Activated naive CD4-positive, alpha-beta T cell treated with anti-CD3 and anti-CD28 coated beads, Interleukin-2, amount 10 ng/mL, durations not matched to agents 7 days and 5 days (primary cell): ENCODE results near the gene COA3.

Experiments used
- CTCF ChIA-PET: fragments of 350-600 bp; sonication (Branson Sonifier 250); formaldehyde crosslinking; loops from one replicate; lab custom pipeline; 2021; ENCODE audit warnings: antibody characterized with exemption; lab: Charles Lee
- DNase-seq: peaks from one replicate; pipeline ENCODE4 v3.0.0-alpha.2; 2020
- H3K27ac Mint-ChIP-seq: one replicate; pipeline ENCODE4 v1.8.0; 2021; ENCODE audit warnings: mild to moderate bottlenecking, moderate library complexity, mixed read lengths
- H3K27me3 Mint-ChIP-seq: one replicate; pipeline ENCODE4 v1.8.0; 2021; ENCODE audit warnings: mild to moderate bottlenecking, mixed read lengths
- H3K36me3 Mint-ChIP-seq: one replicate; pipeline ENCODE4 v1.8.0; 2021; ENCODE audit warnings: mixed read lengths
- H3K4me1 Mint-ChIP-seq: one replicate; pipeline ENCODE4 v1.8.0; 2021; ENCODE audit warnings: mixed read lengths
- H3K4me3 Mint-ChIP-seq: one replicate; pipeline ENCODE4 v1.8.0; 2021; ENCODE audit warnings: mild to moderate bottlenecking, moderate library complexity, mixed read lengths
- H3K9me3 Mint-ChIP-seq: one replicate; pipeline ENCODE4 v1.8.0; 2021; ENCODE audit warnings: mixed read lengths

COA3 gene

DNA sequence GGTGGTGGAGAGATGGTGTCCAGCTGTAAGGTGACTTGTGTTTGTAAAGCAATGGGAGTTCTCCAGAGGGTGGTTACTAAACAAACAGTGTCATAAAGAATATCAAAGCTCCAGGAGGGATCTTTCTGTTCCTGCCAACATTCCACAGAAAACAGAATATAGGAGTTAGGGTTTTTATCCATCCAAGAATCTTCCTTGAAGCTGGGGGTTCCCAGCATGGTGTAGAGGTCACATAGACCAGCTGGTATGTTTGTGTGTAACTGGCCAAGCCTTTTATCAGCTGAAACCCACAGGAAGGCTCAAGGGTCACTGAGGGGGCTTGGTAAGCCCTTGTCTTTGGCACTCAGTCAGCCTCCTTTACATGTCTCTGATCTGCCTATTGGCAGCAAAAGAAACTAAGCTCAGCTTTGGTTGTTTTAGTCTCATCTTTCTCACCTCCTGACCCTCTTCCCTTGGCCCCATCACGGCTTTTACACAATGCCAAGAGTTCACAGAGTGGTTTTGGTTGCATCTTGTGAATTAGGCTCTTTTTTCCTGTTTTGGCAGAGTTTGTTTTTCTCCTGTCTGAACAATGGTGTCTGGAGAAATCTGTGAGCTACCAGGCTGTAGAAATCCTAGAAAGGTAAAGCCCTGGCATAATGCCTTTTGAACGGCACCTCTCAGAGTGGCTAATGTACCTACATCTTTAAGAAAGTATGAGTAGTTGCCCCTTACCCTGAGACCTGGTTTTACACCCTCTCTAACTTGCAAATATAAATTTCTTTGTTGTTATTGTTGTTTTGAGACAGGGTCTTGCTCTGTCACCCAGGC is 4.8 kb upstream of the COA3 start:
- no peak for DNase-seq
- Mint-ChIP-seq H3K36me3 (no peaks in the 10 kb centered on the region), H3K4me3 (no peak overlapping the region), H3K27ac (no peak overlapping the region), H3K9me3 (no peaks in the 10 kb centered on the region), H3K4me1 (peaks cover 7% of the 10 kb centered on the region), H3K27me3 (peaks cover 15% of the 10 kb centered on the region)
- CTCF ChIA-PET, result interaction anchor here (0.8 to 1.3 kb wide), 2 partner anchors 17 to 21 kb away, joined by 3 to 4 read pairs; partner anchors contain the start of gene BECN1

DNA sequence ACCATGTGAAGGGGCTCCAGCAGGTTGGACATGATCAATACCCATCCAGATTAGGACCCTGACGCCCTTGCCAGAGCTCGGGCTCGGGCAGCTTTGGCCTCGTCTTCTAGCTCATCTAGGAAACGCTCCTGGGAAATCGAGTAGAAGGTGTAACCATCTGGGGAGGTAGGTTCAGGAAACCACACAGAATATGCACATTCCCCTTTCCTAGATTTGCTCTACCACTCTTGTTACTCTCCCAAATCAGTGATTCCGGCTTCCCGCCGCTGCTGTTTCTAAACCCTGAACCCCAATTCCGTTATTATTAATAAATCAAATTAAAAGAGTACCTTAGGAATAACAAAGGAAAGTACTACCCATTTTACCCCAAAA is 507 bp downstream of the COA3 start:
- Mint-ChIP-seq H3K4me1 (peaks cover 27% of the 10 kb centered on the region), H3K4me3 (peak overlapping the region; percentile 93), H3K27me3 (peaks cover 15% of the 10 kb centered on the region), H3K36me3 (peaks cover 8% of the 10 kb centered on the region), H3K27ac (no peak overlapping the region), H3K9me3 (no peaks in the 10 kb centered on the region)
- DNase-seq, result no peak
- CTCF ChIA-PET, result interaction anchor here (0.6 to 1.5 kb wide), 3 partner anchors 75 to 190 kb away, joined by 3 read pairs; no protein-coding TSS in a partner anchor

DNA sequence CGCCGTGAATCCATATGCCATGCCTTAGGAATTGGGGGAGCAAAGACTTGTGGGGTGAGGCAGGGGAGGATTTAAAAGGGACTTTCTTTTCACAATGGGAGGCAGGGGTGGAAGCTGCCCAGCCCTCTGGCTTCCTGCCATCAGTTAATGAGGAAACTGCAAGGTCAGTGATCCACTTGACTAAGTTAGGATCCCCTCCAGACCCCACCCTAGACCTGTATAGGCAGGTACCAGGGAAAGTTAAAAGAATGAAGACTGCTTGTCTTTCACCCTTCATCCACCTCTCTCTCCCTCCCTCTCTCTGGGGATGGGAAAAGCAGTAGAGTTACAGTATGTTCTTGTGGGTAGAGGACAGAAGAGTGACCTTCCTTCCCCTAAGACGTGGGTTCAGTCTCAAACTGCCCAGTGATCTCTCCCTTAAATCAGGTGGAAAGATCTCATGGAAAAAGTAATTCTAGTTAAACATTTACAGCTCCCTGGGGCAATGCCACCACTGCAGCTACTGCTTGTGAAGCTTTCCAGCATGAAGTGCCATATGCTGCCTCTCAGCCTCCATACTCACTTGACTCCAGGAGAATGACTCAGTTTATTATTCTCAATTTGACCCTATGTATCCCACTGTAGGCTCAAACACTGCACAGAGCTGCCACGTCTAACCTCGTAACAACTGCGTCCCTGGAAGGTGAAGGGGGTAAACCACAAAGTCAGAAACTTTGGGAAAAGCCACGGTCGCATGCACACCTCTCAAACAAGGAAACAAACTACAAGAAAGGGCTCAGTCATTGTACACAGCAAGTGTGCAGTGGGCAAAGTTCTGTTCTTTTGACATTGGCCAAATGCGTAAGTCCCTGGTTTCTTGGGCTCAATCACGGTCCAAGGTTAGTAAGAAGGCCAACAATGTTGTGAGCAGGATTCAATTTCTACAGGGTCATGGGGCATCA is 1.2 kb downstream of the COA3 start:
- no peak for DNase-seq
- Mint-ChIP-seq H3K4me3 (peak overlapping the region; percentile 93), H3K9me3 (no peaks in the 10 kb centered on the region), H3K27me3 (peaks cover 11% of the 10 kb centered on the region), H3K36me3 (peaks cover 8% of the 10 kb centered on the region), H3K4me1 (peaks cover 27% of the 10 kb centered on the region), H3K27ac (no peak overlapping the region)
- CTCF ChIA-PET, result interaction anchor here (0.6 to 1.5 kb wide), 3 partner anchors 75 to 189 kb away, joined by 3 read pairs; no protein-coding TSS in a partner anchor

DNA sequence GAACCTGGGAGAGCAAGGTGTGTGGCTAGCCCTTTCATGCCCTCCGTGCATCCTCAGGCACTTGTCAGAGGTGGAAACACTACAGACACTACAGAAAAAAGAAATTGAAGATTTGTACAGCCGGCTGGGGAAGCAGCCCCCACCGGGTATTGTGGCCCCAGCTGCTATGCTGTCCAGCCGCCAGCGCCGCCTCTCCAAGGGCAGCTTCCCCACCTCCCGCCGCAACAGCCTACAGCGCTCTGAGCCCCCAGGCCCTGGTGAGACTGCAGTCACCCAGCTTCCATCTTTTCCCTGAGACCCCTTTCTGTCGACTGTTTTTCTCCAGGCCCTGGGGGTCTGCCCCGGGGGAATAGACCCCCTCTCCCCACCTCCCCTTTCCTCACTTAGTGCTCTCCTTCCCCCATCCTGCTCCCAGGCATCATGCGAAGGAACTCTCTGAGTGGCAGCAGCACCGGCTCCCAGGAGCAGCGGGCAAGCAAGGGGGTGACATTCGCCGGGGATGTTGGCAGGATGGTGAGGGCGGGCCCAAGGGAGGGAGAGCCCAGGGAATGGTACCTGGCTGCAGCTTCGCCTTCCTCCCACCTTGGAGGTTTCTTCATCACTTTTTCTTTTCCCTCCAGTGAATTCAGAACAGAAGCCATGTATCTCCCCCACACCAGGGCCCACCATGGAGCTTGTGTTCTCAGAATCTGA is 2.3 kb downstream of the COA3 start:
- Mint-ChIP-seq H3K27ac (no peak overlapping the region), H3K36me3 (peaks cover 8% of the 10 kb centered on the region), H3K4me1 (peaks cover 27% of the 10 kb centered on the region), H3K4me3 (no peak overlapping the region), H3K9me3 (no peaks in the 10 kb centered on the region), H3K27me3 (peaks cover 11% of the 10 kb centered on the region)
- no peak for DNase-seq
- CTCF ChIA-PET, result no interaction called here

DNA sequence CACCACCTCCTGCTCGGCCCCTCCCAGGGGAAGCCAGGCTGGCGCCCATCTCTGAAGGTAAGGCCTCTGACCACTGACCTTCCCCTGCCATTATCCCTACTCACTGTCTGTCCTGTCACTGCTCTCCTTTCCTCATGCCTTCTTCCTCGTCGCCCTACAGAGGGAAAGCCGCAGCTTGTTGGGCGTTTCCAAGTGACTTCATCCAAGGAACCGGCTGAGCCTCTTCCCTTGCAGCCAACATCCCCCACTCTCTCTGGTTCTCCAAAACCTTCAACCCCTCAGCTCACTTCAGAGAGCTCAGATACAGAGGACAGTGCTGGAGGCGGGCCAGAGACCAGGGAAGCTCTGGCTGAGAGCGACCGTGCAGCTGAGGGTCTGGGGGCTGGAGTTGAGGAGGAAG is 3.0 kb downstream of the COA3 start:
- no peak overlapping the region for H3K27ac Mint-ChIP-seq
- H3K4me3 Mint-ChIP-seq, result peak overlapping the region; percentile 18
- H3K4me1 Mint-ChIP-seq, result peaks cover 27% of the 10 kb centered on the region
- no peak for DNase-seq
- H3K36me3 Mint-ChIP-seq, result peaks cover 8% of the 10 kb centered on the region
- no peaks in the 10 kb centered on the region for H3K9me3 Mint-ChIP-seq
- CTCF ChIA-PET, result interaction anchor here (1.1 kb wide), 1 partner anchor 32 kb away, joined by 3 read pairs; no protein-coding TSS in a partner anchor
- peaks cover 17% of the 10 kb centered on the region for H3K27me3 Mint-ChIP-seq

DNA sequence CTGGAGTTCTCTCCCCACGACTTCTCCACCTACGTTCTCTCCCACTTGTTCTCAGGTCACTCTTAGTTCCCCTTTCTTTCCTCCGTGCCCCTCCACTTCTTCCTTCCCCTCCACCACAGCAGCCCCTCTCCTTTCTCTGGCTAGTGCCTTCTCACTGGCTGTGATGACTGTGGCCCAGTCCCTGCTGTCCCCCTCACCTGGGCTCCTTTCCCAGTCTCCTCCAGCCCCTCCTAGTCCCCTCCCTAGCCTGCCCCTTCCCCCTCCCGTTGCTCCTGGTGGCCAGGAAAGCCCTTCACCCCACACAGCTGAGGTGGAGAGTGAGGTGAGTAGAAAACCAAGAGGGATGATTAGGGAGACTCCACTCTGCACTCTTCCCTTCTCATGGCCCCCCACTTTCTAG is 3.4 kb downstream of the COA3 start:
- Mint-ChIP-seq H3K27me3 (peaks cover 18% of the 10 kb centered on the region), H3K4me3 (no peak overlapping the region), H3K27ac (no peak overlapping the region), H3K4me1 (peaks cover 27% of the 10 kb centered on the region), H3K9me3 (no peaks in the 10 kb centered on the region), H3K36me3 (peaks cover 8% of the 10 kb centered on the region)
- CTCF ChIA-PET, result interaction anchor here (1.1 kb wide), 1 partner anchor 32 kb away, joined by 3 read pairs; no protein-coding TSS in a partner anchor
- DNase-seq, result no peak

DNA sequence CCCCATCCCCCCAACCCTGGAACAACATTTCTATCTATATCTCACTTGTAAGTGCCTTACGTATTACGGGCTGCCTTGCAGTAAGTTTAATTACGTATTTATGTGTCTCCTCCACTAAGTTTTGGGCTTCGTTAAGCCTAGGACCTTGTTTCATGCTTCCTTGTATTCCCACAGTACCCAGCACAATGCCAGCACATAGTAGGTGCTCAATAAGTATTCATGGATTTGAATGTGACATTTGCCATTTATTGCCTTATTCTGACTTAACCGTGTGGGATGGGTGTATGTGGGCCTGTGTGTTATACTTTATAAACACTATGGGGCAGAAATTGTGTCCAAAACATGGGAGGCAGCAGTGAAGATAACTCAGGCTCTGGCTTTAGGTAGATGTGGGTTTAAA is 6.0 kb downstream of the COA3 start:
- Mint-ChIP-seq H3K4me3 (no peak overlapping the region), H3K36me3 (peaks cover 8% of the 10 kb centered on the region)

DNA sequence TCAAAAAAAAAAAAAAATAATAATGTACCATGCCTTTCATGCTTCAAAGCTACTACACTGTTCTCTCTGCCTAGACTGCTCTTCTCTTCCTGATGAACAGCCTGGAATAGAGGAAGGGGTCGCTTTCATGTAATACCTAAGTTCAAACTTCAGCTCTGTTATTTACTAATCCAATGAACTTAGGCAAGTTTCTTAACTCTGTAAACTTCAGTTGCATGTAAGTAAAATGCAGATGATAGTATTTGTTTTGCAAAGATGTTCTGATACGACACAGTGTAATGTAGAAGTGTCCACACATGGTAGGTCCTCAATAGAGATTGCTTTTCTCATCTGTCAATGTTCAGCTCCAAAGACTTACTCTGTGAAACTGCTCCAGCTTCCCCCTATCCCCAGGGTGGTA is 6.6 kb downstream of the COA3 start:
- peaks cover 28% of the 10 kb centered on the region for H3K27me3 Mint-ChIP-seq
- peaks cover 9% of the 10 kb centered on the region for H3K4me1 Mint-ChIP-seq
- CTCF ChIA-PET, result interaction anchor here (0.9 kb wide), 1 partner anchor 111 kb away, joined by 3 read pairs; no protein-coding TSS in a partner anchor
- H3K27ac Mint-ChIP-seq, result no peak overlapping the region
- no peak overlapping the region for H3K4me3 Mint-ChIP-seq
- no peak for DNase-seq
- no peaks in the 10 kb centered on the region for H3K9me3 Mint-ChIP-seq
- peaks cover 8% of the 10 kb centered on the region for H3K36me3 Mint-ChIP-seq

More for the DNA sequence above, 6.0 kb downstream of the COA3 start:
- CTCF ChIA-PET, result interaction anchor here (0.9 kb wide), 1 partner anchor 112 kb away, joined by 3 read pairs; no protein-coding TSS in a partner anchor
- peaks cover 15% of the 10 kb centered on the region for H3K4me1 Mint-ChIP-seq
- DNase-seq, result no peak
- no peak overlapping the region for H3K27ac Mint-ChIP-seq
- H3K9me3 Mint-ChIP-seq, result no peaks in the 10 kb centered on the region
- peaks cover 22% of the 10 kb centered on the region for H3K27me3 Mint-ChIP-seq

DNA sequence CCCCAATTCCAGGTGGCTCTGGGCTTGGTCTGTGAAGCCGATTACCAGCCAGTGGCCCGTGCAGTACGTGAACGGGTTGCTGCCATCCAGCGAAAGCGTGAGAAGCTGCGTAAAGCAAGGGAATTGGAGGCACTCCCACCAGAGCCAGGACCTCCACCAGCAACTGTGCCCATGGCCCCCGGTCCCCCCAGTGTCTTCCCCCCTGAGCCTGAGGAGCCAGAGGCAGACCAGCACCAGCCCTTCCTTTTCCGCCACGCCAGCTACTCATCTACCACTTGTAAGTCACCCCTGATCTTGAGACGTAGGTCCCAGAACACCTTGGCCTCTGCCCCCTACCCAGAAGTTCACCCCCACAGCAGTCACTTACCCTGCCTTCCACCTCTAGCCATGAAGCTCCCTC is 11.2 kb downstream of the COA3 start:
- Mint-ChIP-seq H3K36me3 (no peaks in the 10 kb centered on the region), H3K9me3 (no peaks in the 10 kb centered on the region), H3K4me3 (no peak overlapping the region), H3K27ac (no peak overlapping the region), H3K27me3 (peaks cover 75% of the 10 kb centered on the region), H3K4me1 (peaks cover 20% of the 10 kb centered on the region)
- CTCF ChIA-PET, result no interaction called here
- no peak for DNase-seq

DNA sequence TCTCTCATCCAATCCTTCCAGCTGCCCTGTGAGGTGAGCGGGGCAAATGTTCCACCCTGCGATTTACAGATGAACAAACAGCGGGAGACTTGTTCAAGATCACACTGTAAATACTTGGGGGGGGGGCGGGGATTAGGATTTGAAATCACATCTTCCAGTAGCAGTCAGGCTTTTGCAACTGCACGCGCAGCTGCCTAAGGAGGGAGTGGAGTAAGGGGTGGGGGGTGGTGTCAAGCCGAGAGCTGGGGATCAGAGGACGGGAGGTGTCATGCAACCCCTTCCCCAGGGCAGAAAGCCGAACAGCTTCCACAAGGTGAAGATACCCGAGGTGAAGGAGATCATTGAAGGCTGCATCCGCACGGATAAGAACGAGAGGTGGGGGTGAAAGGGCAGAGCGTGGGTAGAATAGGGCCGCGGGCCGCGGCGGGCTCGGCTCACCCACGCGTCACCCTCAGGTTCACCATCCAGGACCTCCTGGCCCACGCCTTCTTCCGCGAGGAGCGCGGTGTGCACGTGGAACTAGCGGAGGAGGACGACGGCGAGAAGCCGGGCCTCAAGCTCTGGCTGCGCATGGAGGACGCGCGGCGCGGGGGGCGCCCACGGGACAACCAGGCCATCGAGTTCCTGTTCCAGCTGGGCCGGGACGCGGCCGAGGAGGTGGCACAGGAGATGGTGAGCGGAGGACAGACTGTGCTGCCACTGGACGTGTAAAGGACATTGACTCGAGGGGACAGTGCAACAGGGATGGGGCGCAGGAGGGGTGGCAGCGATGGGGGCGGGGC is 13.5 kb downstream of the COA3 start:
- Mint-ChIP-seq H3K36me3 (no peaks in the 10 kb centered on the region), H3K27ac (no peak overlapping the region), H3K27me3 (peaks cover 88% of the 10 kb centered on the region), H3K4me1 (peaks cover 20% of the 10 kb centered on the region), H3K9me3 (no peaks in the 10 kb centered on the region), H3K4me3 (no peak overlapping the region)
- CTCF ChIA-PET, result interaction anchor here (0.6 to 2.4 kb wide), 2 partner anchors 21 to 1873 kb away, joined by 3 to 7 read pairs; no protein-coding TSS in a partner anchor
- no peak for DNase-seq

DNA sequence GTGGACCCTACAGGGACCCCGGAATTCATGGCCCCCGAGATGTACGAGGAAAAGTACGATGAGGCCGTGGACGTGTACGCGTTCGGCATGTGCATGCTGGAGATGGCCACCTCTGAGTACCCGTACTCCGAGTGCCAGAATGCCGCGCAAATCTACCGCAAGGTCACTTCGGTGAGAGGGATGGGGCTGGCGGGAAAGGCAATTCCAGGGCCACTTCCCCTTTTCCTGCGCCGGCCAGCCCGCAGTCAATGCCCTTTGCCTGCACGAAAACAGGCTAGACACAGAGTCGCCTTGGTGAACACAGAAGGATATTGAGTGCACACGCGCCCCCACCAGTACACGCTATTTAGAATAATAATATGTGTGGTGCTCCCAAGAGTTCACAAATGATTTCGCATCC is 14.1 kb downstream of the COA3 start:
- no peak for DNase-seq
- H3K4me1 Mint-ChIP-seq, result peaks cover 24% of the 10 kb centered on the region
- H3K27me3 Mint-ChIP-seq, result peaks cover 94% of the 10 kb centered on the region
- CTCF ChIA-PET, result interaction anchor here (2.4 kb wide), 1 partner anchor 21 kb away, joined by 7 read pairs; no protein-coding TSS in a partner anchor
- H3K27ac Mint-ChIP-seq, result no peak overlapping the region
- no peaks in the 10 kb centered on the region for H3K9me3 Mint-ChIP-seq
- H3K4me3 Mint-ChIP-seq, result no peak overlapping the region
- peaks cover 4% of the 10 kb centered on the region for H3K36me3 Mint-ChIP-seq

DNA sequence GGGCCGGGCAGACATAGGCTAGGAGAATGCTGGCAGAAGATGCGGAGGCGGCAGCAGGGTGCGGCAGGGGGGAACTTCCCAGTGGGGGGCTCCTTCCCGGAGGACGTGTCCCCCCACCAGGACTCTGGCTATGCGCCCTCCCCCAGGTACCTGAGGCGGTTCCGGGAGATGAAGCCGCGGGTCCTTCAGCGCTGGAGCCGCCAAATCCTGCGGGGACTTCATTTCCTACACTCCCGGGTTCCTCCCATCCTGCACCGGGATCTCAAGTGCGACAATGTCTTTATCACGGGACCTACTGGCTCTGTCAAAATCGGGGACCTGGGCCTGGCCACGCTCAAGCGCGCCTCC is 14.7 kb downstream of the COA3 start:
- CTCF ChIA-PET, result interaction anchor here (0.6 kb wide), 1 partner anchor 20 kb away, joined by 3 read pairs; no protein-coding TSS in a partner anchor
- Mint-ChIP-seq H3K4me3 (no peak overlapping the region), H3K9me3 (no peaks in the 10 kb centered on the region), H3K27me3 (peaks cover 97% of the 10 kb centered on the region), H3K4me1 (peaks cover 26% of the 10 kb centered on the region), H3K27ac (no peak overlapping the region), H3K36me3 (peaks cover 11% of the 10 kb centered on the region)
- DNase-seq, result no peak
